PC-9 (cell line): ENCODE results near the gene ZNF846. TPM values are rescaled to one million over a fixed set of nuclear protein-coding genes. Genes with fewer than 3 reads are reported as not detected.

Experiments used
- BruUV-seq: library from RNA; stranded (reverse); fragments of 400-500 nt; replicated peaks from 2 replicates; lab custom pipeline; 2021; lab: Mats Ljungman, UMichigan
- CTCF ChIA-PET: fragments of 300-600 bp; sonication (Branson Sonifier 250); formaldehyde crosslinking; loops from one replicate; lab custom pipeline; 2022; ENCODE audit warnings: antibody characterized with exemption; lab: Charles Lee
- POLR2A ChIA-PET: fragments of 300-600 bp; sonication (Branson Sonifier 250); formaldehyde crosslinking; loops from one replicate; lab custom pipeline; 2022; ENCODE audit warnings: antibody characterized with exemption; ENCODE audit not compliant: unreplicated experiment; lab: Charles Lee
- DNase-seq, 2 experiments: peaks; one replicate each; pipeline versions ENCODE4 v3.0.0 to v3.0.0-alpha.2; 2015 to 2022; ENCODE audit warnings: mixed read lengths in 1 of 2
- H2AFZ ChIP-seq: fragments of 200-600 bp; sonication (generic); 2 replicates; pipeline ENCODE4 v1.8.1; 2017; ENCODE audit warnings: antibody characterized with exemption
- H3F3A ChIP-seq: fragments of 200-600 bp; sonication (generic); 2 replicates; pipeline ENCODE4 v1.8.1; 2017; ENCODE audit warnings: antibody characterized with exemption, mild to moderate bottlenecking, low read depth; ENCODE audit not compliant: insufficient read depth
- H3K27ac ChIP-seq: fragments of 200-600 bp; sonication (generic); 2 replicates; pipeline ENCODE4 v1.6.1; 2016; ENCODE audit warnings: mixed run types
- H3K27me3 ChIP-seq: fragments of 200-600 bp; sonication (generic); 2 replicates; pipeline ENCODE4 v1.6.1; 2016; ENCODE audit warnings: low read depth, mixed run types; ENCODE audit not compliant: insufficient read depth
- H3K36me3 ChIP-seq: fragments of 200-600 bp; sonication (generic); 2 replicates; pipeline ENCODE4 v1.6.1; 2016; ENCODE audit warnings: low read depth, mixed run types
- H3K4me1 ChIP-seq: fragments of 200-600 bp; sonication (generic); replicated peaks from 2 replicates; pipeline ENCODE4 v1.6.1; 2016; ENCODE audit warnings: mixed run types; ENCODE audit not compliant: insufficient read depth
- H3K4me2 ChIP-seq: fragments of 200-600 bp; sonication (generic); 2 replicates; pipeline ENCODE4 v1.6.1; 2017; ENCODE audit warnings: mixed run types
- H3K4me3 ChIP-seq: fragments of 200-600 bp; sonication (generic); 2 replicates; pipeline ENCODE4 v1.6.1; 2016; ENCODE audit warnings: mixed run types
- H3K79me2 ChIP-seq: fragments of 200-600 bp; sonication (generic); 2 replicates; pipeline ENCODE4 v1.6.1; 2017; ENCODE audit warnings: low read depth, mixed run types
- H3K9me2 ChIP-seq: fragments of 200-600 bp; sonication (generic); 2 replicates; pipeline ENCODE4 v1.8.1; 2017; ENCODE audit warnings: mild to moderate bottlenecking; ENCODE audit not compliant: insufficient read depth
- H3K9me3 ChIP-seq: fragments of 200-600 bp; sonication (generic); 2 replicates; pipeline ENCODE4 v1.8.1; 2016; ENCODE audit warnings: low read depth; ENCODE audit not compliant: insufficient read depth
- H4K20me1 ChIP-seq: fragments of 200-600 bp; sonication (generic); 2 replicates; pipeline ENCODE4 v1.8.1; 2017; ENCODE audit not compliant: insufficient read depth
- CTCF ChIP-seq: fragments of 200-600 bp; sonication (generic); conservative IDR thresholded peaks from 2 replicates; pipeline ENCODE4 v1.6.1; 2017; ENCODE audit warnings: mixed run types, antibody characterized with exemption, mild to moderate bottlenecking, moderate library complexity
- EZH2 ChIP-seq: fragments of 200-600 bp; sonication (generic); IDR thresholded peaks from 2 replicates; pipeline ENCODE4 v1.8.0; 2017; ENCODE audit warnings: antibody characterized with exemption, low read depth
- intact Hi-C: fragments of 100-400 bp; cut with micrococcal nuclease; formaldehyde crosslinking; loops from one replicate; pipeline ENCODE4 v1.10.0; 2022; ENCODE audit not compliant: unreplicated experiment
- total RNA-seq: library from RNA; stranded (reverse); gene quantifications from 2 replicates; pipeline ENCODE4 v1.2.3, GENCODE V29; 2021

ZNF846 gene
- total RNA-seq, 1 experiment from 2014 or later, result 8.3 TPM

GRCh38 chr19:9801976-9802375 lies 33.4 kb upstream of the ZNF846 start:
- ChIA-PET POLR2A (no interaction called here), CTCF (no interaction called here)

GRCh38 chr19:9799162-9799561 lies 30.6 kb upstream of the ZNF846 start:
- Histone ChIP-seq H3K79me2 (no peaks in the 10 kb centered on the region), H3K9me3 (0 out of 2 replicates have a peak, but pooled peaks cover 3% of the 10 kb centered on the region), H3F3A (peaks cover 38% of the 10 kb centered on the region), H2AFZ (no peak overlapping the region), H3K4me3 (no peak overlapping the region), H3K36me3 (no peaks in the 10 kb centered on the region), H4K20me1 (no peaks in the 10 kb centered on the region), H3K27me3 (no peaks in the 10 kb centered on the region), H3K9me2 (no peaks in the 10 kb centered on the region), H3K4me1 (peaks cover 29% of the 10 kb centered on the region), H3K4me2 (no peak overlapping the region), H3K27ac (no peak overlapping the region)
- TF ChIP-seq CTCF (no peak), EZH2 (no peak)
- no peak for DNase-seq
- ChIA-PET CTCF (interaction anchor here (0.6 kb wide), 2 partner anchors 173 to 175 kb away, joined by 3 to 4 read pairs; no protein-coding TSS in a partner anchor), POLR2A (interaction anchor here (0.6 kb wide), 1 partner anchor 1452 kb away, joined by 7 read pairs; no protein-coding TSS in a partner anchor)
- intact Hi-C loops, result loop anchor here (10.0 kb wide), 1 partner anchor 484 kb away; no protein-coding TSS in a partner anchor
- no TSS peak for BruUV-seq

More at GRCh38 chr19:9801976-9802375, 33.4 kb upstream of the ZNF846 start:
- DNase-seq, result no peak
- no TSS peak for BruUV-seq
- TF ChIP-seq EZH2 (no peak), CTCF (no peak)
- no peaks in the 10 kb centered on the region for H3K27me3 ChIP-seq
- intact Hi-C loops, result no loop called here
- H3K79me2 ChIP-seq, result no peaks in the 10 kb centered on the region
- no peak overlapping the region for H3K4me2 ChIP-seq
- no peak overlapping the region for H3K27ac ChIP-seq
- peaks cover 16% of the 10 kb centered on the region for H3K4me1 ChIP-seq
- H4K20me1 ChIP-seq, result no peaks in the 10 kb centered on the region
- H2AFZ ChIP-seq, result no peak overlapping the region
- no peak overlapping the region for H3K4me3 ChIP-seq
- no peaks in the 10 kb centered on the region for H3K9me2 ChIP-seq
- peaks cover 28% of the 10 kb centered on the region for H3F3A ChIP-seq
- no peaks in the 10 kb centered on the region for H3K9me3 ChIP-seq
- no peaks in the 10 kb centered on the region for H3K36me3 ChIP-seq

- H3K27ac ChIP-seq, result peak overlapping the region; percentile 38
These were observed 29.3 kb upstream of the ZNF846 start for GRCh38 chr19:9797871-9798270.

More at GRCh38 chr19:9797871-9798270, 29.3 kb upstream of the ZNF846 start:
- H3K36me3 ChIP-seq, result no peaks in the 10 kb centered on the region
- no peaks in the 10 kb centered on the region for H3K9me2 ChIP-seq
- no peak for TF ChIP-seq EZH2
- TF ChIP-seq CTCF, result no peak
- H4K20me1 ChIP-seq, result no peaks in the 10 kb centered on the region
- H3K27me3 ChIP-seq, result no peaks in the 10 kb centered on the region
- peak overlapping the region; percentile 17; the same call in 1 of the 2 replicates for H3K4me3 ChIP-seq
- peak overlapping the region; percentile 53 for H3K4me2 ChIP-seq
- H3K4me1 ChIP-seq, result peaks cover 29% of the 10 kb centered on the region
- ChIA-PET POLR2A (no interaction called here), CTCF (no interaction called here)
- peaks cover 49% of the 10 kb centered on the region for H3F3A ChIP-seq
- intact Hi-C loops, result loop anchor here (10.0 kb wide), 1 partner anchor 483 kb away; no protein-coding TSS in a partner anchor
- DNase-seq, result peak; percentile 38 to 82
- no peaks in the 10 kb centered on the region for H3K79me2 ChIP-seq
- no TSS peak for BruUV-seq
- no peak overlapping the region for H2AFZ ChIP-seq
- H3K9me3 ChIP-seq, result 0 out of 2 replicates have a peak, but pooled peaks cover 3% of the 10 kb centered on the region
